Lower lobe of right lung (tissue), 2 donors: Measurements from ENCODE around the gene EFCAB6. TPM values are rescaled to one million over a fixed set of nuclear protein-coding genes. Genes with fewer than 3 reads are reported as not detected.

Experiments used
- ATAC-seq, 2 donors: fragments of 200-7000 bp; cut with Tn5 transposase; one replicate each; pipeline ENCODE4 v1.9.1; 2020 to 2022; ENCODE audit warnings: mild to moderate bottlenecking in 2 of 2, moderate library complexity in 2 of 2
- DNase-seq: peaks from one replicate; pipeline ENCODE4 v3.0.0-alpha.2; 2020
- H3K27ac ChIP-seq: fragments of 200-600 bp; one replicate; pipeline ENCODE4 v1.8.0; 2022
- H3K27me3 ChIP-seq: fragments of 200-600 bp; one replicate; pipeline ENCODE4 v1.8.0; 2022; ENCODE audit warnings: low read depth
- H3K36me3 ChIP-seq: fragments of 200-600 bp; one replicate; pipeline ENCODE4 v1.8.0; 2022; ENCODE audit warnings: mild to moderate bottlenecking
- H3K4me1 ChIP-seq: fragments of 200-600 bp; one replicate; pipeline ENCODE4 v1.8.0; 2022
- H3K4me3 ChIP-seq: fragments of 200-600 bp; one replicate; pipeline ENCODE4 v1.8.0; 2022; ENCODE audit warnings: mild to moderate bottlenecking
- H3K9me3 ChIP-seq: fragments of 200-600 bp; one replicate; pipeline ENCODE4 v1.8.0; 2022
- CTCF ChIP-seq: fragments of 200-600 bp; IDR thresholded peaks from one replicate; pipeline ENCODE4 v1.8.0; 2022; ENCODE audit warnings: antibody characterized with exemption, mild to moderate bottlenecking
- intact Hi-C: fragments of 100-400 bp; cut with DNase I; formaldehyde crosslinking; loops from one replicate; pipeline ENCODE4 v1.11.0; 2022
- total RNA-seq: library from RNA; stranded (reverse); fragmentation: NEBNext Ultra II Directional; extraction: Animal tissue kit (Norgen Biotek cat#: 25700); gene quantifications from one replicate; pipeline ENCODE4 v1.2.1, GENCODE V29; 2021
- donor health status: DM: no; HTN: yes; CAD: no; lungs with severe emphysema.

EFCAB6 gene
- total RNA-seq, 1 donor from 2014 or later = 5.8 TPM

- intact Hi-C loops = no loop called here
- DNase-seq (no peak), ATAC-seq (no peak)
- H3K4me1 ChIP-seq = no peaks in the 10 kb centered on the region
- H3K4me3 ChIP-seq = no peak overlapping the region
- H3K27ac ChIP-seq = no peak overlapping the region
- no peaks in the 10 kb centered on the region for H3K36me3 ChIP-seq
- no peaks in the 10 kb centered on the region for H3K27me3 ChIP-seq
- no peak for TF ChIP-seq CTCF
- H3K9me3 ChIP-seq = no peaks in the 10 kb centered on the region
Observed at GRCh38 chr22:43570531-43571165, 241.5 kb downstream of the EFCAB6 start.

- ATAC-seq = no peak
- Histone ChIP-seq H3K4me1 (no peaks in the 10 kb centered on the region), H3K36me3 (no peaks in the 10 kb centered on the region), H3K4me3 (no peak overlapping the region), H3K27ac (no peak overlapping the region), H3K9me3 (no peaks in the 10 kb centered on the region), H3K27me3 (no peaks in the 10 kb centered on the region)
- intact Hi-C loops = no loop called here
- DNase-seq = no peak
- no peak for TF ChIP-seq CTCF
Observed at GRCh38 chr22:43569111-43569510, 243.0 kb downstream of the EFCAB6 start.

- no peak for ATAC-seq
- no peaks in the 10 kb centered on the region for H3K36me3 ChIP-seq
- no peaks in the 10 kb centered on the region for H3K4me1 ChIP-seq
- H3K4me3 ChIP-seq = no peak overlapping the region
- TF ChIP-seq CTCF = no peak
- no peak for DNase-seq
- no peak overlapping the region for H3K27ac ChIP-seq
- H3K9me3 ChIP-seq = no peaks in the 10 kb centered on the region
- no peaks in the 10 kb centered on the region for H3K27me3 ChIP-seq
- intact Hi-C loops = no loop called here
Observed at GRCh38 chr22:43567691-43568324, 244.3 kb downstream of the EFCAB6 start.

- DNase-seq = no peak
- no peak for ATAC-seq
- Histone ChIP-seq H3K36me3 (no peaks in the 10 kb centered on the region), H3K4me3 (no peak overlapping the region), H3K27ac (no peak overlapping the region), H3K9me3 (no peaks in the 10 kb centered on the region), H3K4me1 (no peaks in the 10 kb centered on the region), H3K27me3 (no peaks in the 10 kb centered on the region)
- TF ChIP-seq CTCF = no peak
- intact Hi-C loops = no loop called here
Observed at GRCh38 chr22:43566561-43567332, 245.4 kb downstream of the EFCAB6 start.

GRCh38 chr22:43566021-43566420, 246.1 kb downstream of the EFCAB6 start:
- DNase-seq = no peak
- Histone ChIP-seq H3K4me3 (no peak overlapping the region), H3K9me3 (no peaks in the 10 kb centered on the region), H3K27me3 (no peaks in the 10 kb centered on the region), H3K4me1 (no peaks in the 10 kb centered on the region), H3K27ac (no peak overlapping the region), H3K36me3 (no peaks in the 10 kb centered on the region)
- TF ChIP-seq CTCF = no peak
- intact Hi-C loops = no loop called here
- no peak for ATAC-seq
